ENCODE measurements around the gene LGSN. TPM values are rescaled to one million over a fixed set of nuclear protein-coding genes. Genes with fewer than 3 reads are reported as not detected.

The LGSN gene
- total and polyA plus RNA-seq, 2 of the 8 experiments (the other 6 are each of a cell fraction or from before 2014, with no cell fraction given) = 0.08 TPM; not detected in 1

DNA sequence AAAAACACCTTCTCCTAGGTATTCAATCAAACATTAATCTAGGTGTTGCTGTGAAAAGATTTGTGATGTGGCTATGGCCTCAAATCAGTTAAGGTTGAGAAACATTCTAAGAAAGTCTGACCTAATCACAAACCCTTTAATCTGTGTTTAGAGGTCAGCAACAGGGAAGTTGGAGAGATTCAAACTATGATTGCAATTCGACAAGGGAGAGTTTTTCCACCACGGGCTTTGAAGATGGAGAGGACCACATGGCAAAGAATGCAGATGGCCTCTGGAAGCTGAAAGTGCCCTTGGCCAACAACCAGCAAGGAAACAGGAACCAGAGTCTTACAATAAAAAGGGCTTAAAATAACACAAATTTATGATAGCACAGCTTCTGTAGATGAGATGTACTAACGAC lies 29.6 kb upstream of the LGSN start:
- H2BK20ac ChIP-seq (ENCODE audit: low read length) = no peak overlapping the region
- 83% methylated on average over 3 of the region's 3 CpGs; no CpG with 5 or more reads in 1 of the 2 experiments for WGBS, 2 experiments (ENCODE audit: extremely low coverage in 1 of 2, insufficient coverage in 1 of 2, insufficient read length in 1 of 2, insufficient replicate concordance in 2 of 2, low coverage in 1 of 2, low lambda C conversion rate in 2 of 2, missing lambda C conversion rate in 1 of 2)
- H2BK15ac ChIP-seq (ENCODE audit: low read length) = no peak overlapping the region
- no peaks in the 10 kb centered on the region for H4K20me1 ChIP-seq (replicated peaks in 1 of 2; ENCODE audit: control insufficient read depth in 1 of 2, insufficient read depth in 2 of 2, low read length in 2 of 2)
- no peak overlapping the region for H3K14ac ChIP-seq (ENCODE audit: insufficient read length)
- TF ChIP-seq SUZ12 (IDR thresholded peaks at IDR 0.05; ENCODE audit: low read length) (no peak), CEBPB (IDR thresholded peaks at IDR 0.05; ENCODE audit: low read depth, low read length) (no peak), POU5F1 (IDR thresholded peaks at IDR 0.05; ENCODE audit: low read depth, low read length) (no peak), POLR2A (IDR thresholded peaks at IDR 0.05; ENCODE audit: control extremely low read depth in 1 of 2, low read depth in 2 of 2, low read length in 2 of 2) (no peak), RXRA (IDR thresholded peaks at IDR 0.05; ENCODE audit: insufficient read depth, low read depth, low read length) (no peak), TBP (IDR thresholded peaks at IDR 0.05; ENCODE audit: low read depth, low read length) (no peak)
- no peak overlapping the region for H3K27ac ChIP-seq (ENCODE audit: low read depth, low read length)
- no peak overlapping the region for H3K9ac ChIP-seq (replicated peaks in 1 of 4; ENCODE audit: extremely low read depth in 1 of 4, low read depth in 3 of 4, low read length in 3 of 4)
- no peak overlapping the region for H2AK5ac ChIP-seq (ENCODE audit: low read depth, low read length)
- no peak overlapping the region for H3K4me2 ChIP-seq (ENCODE audit: insufficient read depth in 1 of 2, low read depth in 2 of 2, low read length in 2 of 2)
- no peak overlapping the region for H3K23ac ChIP-seq (ENCODE audit: insufficient read length)
- ChIA-PET CTCF (ENCODE audit: partially characterized antibody) (interaction anchor here (0.5 kb wide), 1 partner anchor 15 kb away, joined by 3 read pairs; no protein-coding TSS in a partner anchor), POLR2A (ENCODE audit: partially characterized antibody) (no interaction called here)
- no peak overlapping the region for H3K4ac ChIP-seq (replicated peaks; ENCODE audit: insufficient read length, low read depth, low read length)
- H2BK5ac ChIP-seq (ENCODE audit: low read depth, low read length) = no peak overlapping the region
- no peak overlapping the region for H2BK120ac ChIP-seq (replicated peaks; ENCODE audit: low read depth, low read length)
- H2BK12ac ChIP-seq (ENCODE audit: low read depth, low read length) = no peak overlapping the region
- H3K23me2 ChIP-seq (ENCODE audit: low read depth, low read length) = no peaks in the 10 kb centered on the region; the same call in 1 of the 2 replicates
- H3K9me3 ChIP-seq (ENCODE audit: insufficient read depth in 2 of 2, low read depth in 1 of 2, low read length in 1 of 2) = no peaks in the 10 kb centered on the region
- H3K4me3 ChIP-seq (ENCODE audit: extremely low read depth in 1 of 4, insufficient read depth in 2 of 4, low read depth in 3 of 4, low read length in 4 of 4) = no peak overlapping the region
- no peak overlapping the region for H3K56ac ChIP-seq (replicated peaks; ENCODE audit: insufficient read length, low read depth, low read length)
- H2AFZ ChIP-seq (ENCODE audit: low read length) = no peak overlapping the region
- H3K4me1 ChIP-seq (replicated peaks in 1 of 4; ENCODE audit: control insufficient read depth in 3 of 4, insufficient read depth in 4 of 4, low read length in 3 of 4) = no peaks in the 10 kb centered on the region
- no peak overlapping the region for H4K91ac ChIP-seq (replicated peaks; ENCODE audit: insufficient read length, low read length)
- no peaks in the 10 kb centered on the region for H3K79me2 ChIP-seq (ENCODE audit: control insufficient read depth in 1 of 2, insufficient read depth in 2 of 2, low read length in 2 of 2)
- no peak overlapping the region for H4K8ac ChIP-seq (ENCODE audit: extremely low read depth, insufficient read depth, low read length)
- no peak overlapping the region for H4K5ac ChIP-seq (ENCODE audit: insufficient read length, low read depth, low read length)
- H3K27me3 ChIP-seq (replicated peaks in 1 of 4; ENCODE audit: control insufficient read depth in 3 of 4, extremely low read depth in 1 of 4, insufficient read depth in 3 of 4, low read length in 3 of 4) = no peaks in the 10 kb centered on the region
- no peak for FAIRE-seq
- no peak overlapping the region for H3K18ac ChIP-seq (ENCODE audit: extremely low read depth, low read length)
- H3K79me1 ChIP-seq (ENCODE audit: low read depth, low read length) = no peaks in the 10 kb centered on the region
- DNase-seq (ENCODE audit: low read depth in 1 of 2, low spot score in 2 of 2) = no peak
- no peaks in the 10 kb centered on the region for H3K36me3 ChIP-seq (ENCODE audit: control insufficient read depth in 2 of 4, insufficient read depth in 4 of 4, low read length in 3 of 4)

Data from H1 (cell line).